ENCODE data around the gene PRR16.

- TF ChIP-seq ESRRA (IDR thresholded peaks at IDR 0.05; ENCODE audit: borderline replicate concordance, low read length) (no peak), CTCF (IDR thresholded peaks at IDR 0.05) (no peak), CBX2 (IDR thresholded peaks at IDR 0.05; ENCODE audit: borderline replicate concordance, low read depth) (no peak), MYC (IDR thresholded peaks at IDR 0.05; ENCODE audit: borderline replicate concordance, low read length) (no peak), EP300 (IDR thresholded peaks at IDR 0.05) (no peak), POLR2A (IDR thresholded peaks at IDR 0.05; ENCODE audit: low read length) (no peak), RAD21 (conservative IDR thresholded peaks at IDR 0.05 in 1 of 2, IDR thresholded peaks at IDR 0.05 in 1 of 2) (no peak), CEBPB (IDR thresholded peaks at IDR 0.05) (no peak), REST (IDR thresholded peaks at IDR 0.05) (no peak), KDM1A (IDR thresholded peaks at IDR 0.05; ENCODE audit: low read depth) (no peak), PHF8 (IDR thresholded peaks at IDR 0.05; ENCODE audit: borderline replicate concordance, low read depth) (no peak), JUN (IDR thresholded peaks at IDR 0.05) (no peak)
These were observed 27.1 kb upstream of the PRR16 start for GRCh38 chr5:120436996-120437395.
